Osteocyte (in vitro differentiated cells): ENCODE results near the gene DMD. TPM values are rescaled to one million over a fixed set of nuclear protein-coding genes. Genes with fewer than 3 reads are reported as not detected.

Experiments used
- DNase-seq: peaks from one replicate; pipeline ENCODE4 v3.0.0; 2021; ENCODE audit warnings: mixed read lengths; ENCODE audit not compliant: unreplicated experiment; ENCODE audit errors: extremely low spot score
- H3K27ac Mint-ChIP-seq: one replicate; pipeline ENCODE4 v1.8.0; 2021; ENCODE audit warnings: mild to moderate bottlenecking, mixed read lengths; ENCODE audit not compliant: unreplicated experiment
- H3K27me3 Mint-ChIP-seq: one replicate; pipeline ENCODE4 v1.8.0; 2021; ENCODE audit warnings: mixed read lengths; ENCODE audit not compliant: unreplicated experiment
- H3K36me3 Mint-ChIP-seq: one replicate; pipeline ENCODE4 v1.8.0; 2021; ENCODE audit warnings: mixed read lengths; ENCODE audit not compliant: unreplicated experiment
- H3K4me1 Mint-ChIP-seq: one replicate; pipeline ENCODE4 v1.8.0; 2021; ENCODE audit warnings: mixed read lengths; ENCODE audit not compliant: unreplicated experiment
- H3K4me3 Mint-ChIP-seq: one replicate; pipeline ENCODE4 v1.8.0; 2021; ENCODE audit warnings: mild to moderate bottlenecking, moderate library complexity, mixed read lengths; ENCODE audit not compliant: unreplicated experiment
- H3K9me3 Mint-ChIP-seq: one replicate; pipeline ENCODE4 v1.8.0; 2021; ENCODE audit warnings: mixed read lengths; ENCODE audit not compliant: unreplicated experiment
- total RNA-seq: library from RNA; stranded (reverse); gene quantifications from 2 replicates; pipeline ENCODE4 v1.2.1, GENCODE V29; 2021
- TF ChIP-seq, protein P1 (sequence below): fragments of 200-600 bp; sonication (generic); IDR thresholded peaks from 2 replicates; pipeline ENCODE4 v1.5.0; 2021; ENCODE audit warnings: antibody characterized with exemption, mild to moderate bottlenecking, moderate library complexity

The DMD gene
- total RNA-seq, 1 donor from 2014 or later: 317 TPM

DNA sequence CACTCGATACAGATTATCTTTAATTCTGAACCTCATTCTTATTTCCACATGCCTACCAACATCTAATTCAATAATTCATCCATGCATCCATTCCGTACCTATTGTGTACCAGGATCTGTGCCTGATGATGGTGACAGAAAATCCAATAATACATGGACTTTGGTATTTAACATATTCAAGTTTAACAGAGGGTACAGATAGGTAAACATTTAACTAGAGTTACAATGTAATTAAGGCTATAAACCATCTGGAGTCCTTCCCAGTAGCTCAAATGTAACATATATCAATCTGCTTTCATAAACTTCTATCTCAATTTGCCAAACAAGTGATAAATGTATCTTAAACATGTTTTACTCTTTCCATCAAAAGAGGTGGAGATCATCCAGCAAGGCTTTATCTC lies 1578.0 kb downstream of the DMD start:
- no peaks in the 10 kb centered on the region for H3K27me3 Mint-ChIP-seq
- H3K4me3 Mint-ChIP-seq: no peak overlapping the region
- H3K9me3 Mint-ChIP-seq: no peaks in the 10 kb centered on the region
- no peaks in the 10 kb centered on the region for H3K36me3 Mint-ChIP-seq
- TF ChIP-seq, protein P1, sequence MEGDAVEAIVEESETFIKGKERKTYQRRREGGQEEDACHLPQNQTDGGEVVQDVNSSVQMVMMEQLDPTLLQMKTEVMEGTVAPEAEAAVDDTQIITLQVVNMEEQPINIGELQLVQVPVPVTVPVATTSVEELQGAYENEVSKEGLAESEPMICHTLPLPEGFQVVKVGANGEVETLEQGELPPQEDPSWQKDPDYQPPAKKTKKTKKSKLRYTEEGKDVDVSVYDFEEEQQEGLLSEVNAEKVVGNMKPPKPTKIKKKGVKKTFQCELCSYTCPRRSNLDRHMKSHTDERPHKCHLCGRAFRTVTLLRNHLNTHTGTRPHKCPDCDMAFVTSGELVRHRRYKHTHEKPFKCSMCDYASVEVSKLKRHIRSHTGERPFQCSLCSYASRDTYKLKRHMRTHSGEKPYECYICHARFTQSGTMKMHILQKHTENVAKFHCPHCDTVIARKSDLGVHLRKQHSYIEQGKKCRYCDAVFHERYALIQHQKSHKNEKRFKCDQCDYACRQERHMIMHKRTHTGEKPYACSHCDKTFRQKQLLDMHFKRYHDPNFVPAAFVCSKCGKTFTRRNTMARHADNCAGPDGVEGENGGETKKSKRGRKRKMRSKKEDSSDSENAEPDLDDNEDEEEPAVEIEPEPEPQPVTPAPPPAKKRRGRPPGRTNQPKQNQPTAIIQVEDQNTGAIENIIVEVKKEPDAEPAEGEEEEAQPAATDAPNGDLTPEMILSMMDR: no peak
- H3K4me1 Mint-ChIP-seq: no peaks in the 10 kb centered on the region
- H3K27ac Mint-ChIP-seq: no peak overlapping the region
- DNase-seq: no peak

DNA sequence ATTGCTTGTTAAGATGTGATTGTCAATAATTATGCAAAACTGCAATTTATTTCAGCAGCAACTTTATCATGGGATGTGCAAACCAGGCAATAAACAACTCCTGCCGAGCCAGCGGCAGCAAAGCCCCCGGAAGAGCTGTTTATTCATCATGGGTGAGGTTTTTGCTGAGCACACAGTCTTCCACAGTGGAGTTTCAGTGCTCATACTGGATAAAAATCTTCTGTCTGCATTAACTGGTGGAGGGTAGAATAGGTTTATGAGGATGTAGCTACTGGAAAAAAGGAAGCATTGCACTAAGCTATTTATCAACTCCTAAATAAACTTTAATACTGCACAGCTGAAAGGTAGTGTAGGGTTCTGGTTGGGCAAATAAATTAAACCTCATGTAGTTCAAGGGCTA lies 1582.2 kb downstream of the DMD start:
- no peak for DNase-seq
- TF ChIP-seq, protein P1: no peak
- Mint-ChIP-seq H3K36me3 (no peaks in the 10 kb centered on the region), H3K4me1 (peaks cover 6% of the 10 kb centered on the region), H3K27ac (no peak overlapping the region), H3K27me3 (no peaks in the 10 kb centered on the region), H3K9me3 (no peaks in the 10 kb centered on the region), H3K4me3 (no peak overlapping the region)

DNA sequence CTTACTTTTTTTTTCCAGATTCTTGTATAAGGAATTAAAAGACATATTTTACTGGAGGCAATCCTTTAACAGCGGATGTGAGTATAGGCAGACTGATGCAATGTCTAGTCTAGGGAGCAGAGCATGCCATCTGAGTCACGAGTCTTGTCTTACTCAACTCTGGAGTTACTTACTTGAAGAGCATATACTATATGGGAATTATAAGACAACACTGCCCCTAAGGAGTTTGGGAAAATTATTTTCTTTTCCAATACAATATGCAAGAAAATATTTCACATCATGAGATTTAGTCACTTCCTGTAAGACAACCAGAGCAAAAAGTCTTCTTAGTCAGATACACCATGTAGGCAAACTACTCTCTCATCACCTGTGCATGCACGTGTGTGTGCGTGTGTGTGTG lies 1602.2 kb downstream of the DMD start:
- peaks cover 38% of the 10 kb centered on the region for H3K4me1 Mint-ChIP-seq
- TF ChIP-seq, protein P1: peak; percentile 36
- no peak for DNase-seq
- H3K9me3 Mint-ChIP-seq: peaks cover 9% of the 10 kb centered on the region
- no peak overlapping the region for H3K4me3 Mint-ChIP-seq
- H3K36me3 Mint-ChIP-seq: no peaks in the 10 kb centered on the region
- H3K27ac Mint-ChIP-seq: peak overlapping the region; percentile 84
- H3K27me3 Mint-ChIP-seq: no peaks in the 10 kb centered on the region

DNA sequence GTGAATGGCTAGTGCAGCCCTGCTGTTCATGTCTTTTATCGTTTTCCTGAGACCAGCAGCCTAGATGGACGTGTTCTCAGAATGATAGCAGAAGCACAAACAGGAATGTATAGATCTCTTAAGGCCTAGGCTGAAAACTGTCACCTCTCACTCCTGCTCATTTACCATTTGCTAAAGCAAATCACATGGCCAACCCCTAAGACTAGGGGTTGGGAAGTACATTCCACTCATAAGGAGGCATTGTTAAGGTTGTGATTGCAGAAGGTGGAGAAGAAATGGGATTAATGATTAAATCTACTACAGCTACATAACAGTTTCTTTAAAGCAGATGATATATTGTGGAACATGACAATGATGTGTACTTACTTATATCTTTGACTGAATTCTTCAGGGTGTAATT lies 1602.7 kb downstream of the DMD start:
- Mint-ChIP-seq H3K9me3 (peaks cover 9% of the 10 kb centered on the region), H3K27ac (peak overlapping the region; percentile 84), H3K36me3 (no peaks in the 10 kb centered on the region), H3K4me3 (no peak overlapping the region), H3K27me3 (no peaks in the 10 kb centered on the region), H3K4me1 (peaks cover 43% of the 10 kb centered on the region)
- DNase-seq: no peak
- TF ChIP-seq, protein P1: no peak

DNA sequence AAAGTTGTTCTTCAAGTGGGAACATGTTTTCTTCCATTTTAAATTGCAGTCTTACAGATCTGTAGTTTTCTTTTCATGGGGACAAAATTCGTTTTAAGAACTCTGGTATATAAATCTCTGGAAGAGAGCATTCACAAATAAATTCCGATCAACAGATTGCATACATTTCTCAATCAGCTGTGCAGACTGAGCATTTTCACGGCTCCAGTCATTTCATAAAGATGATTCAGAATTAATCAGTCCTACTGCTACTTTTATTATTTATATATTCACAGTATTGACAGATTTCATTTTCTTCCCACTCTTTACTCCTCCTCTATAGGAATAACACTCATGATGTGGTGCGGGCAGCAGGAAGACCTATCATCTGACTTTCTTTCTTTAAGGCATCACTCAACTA lies 1604.6 kb downstream of the DMD start:
- H3K36me3 Mint-ChIP-seq: no peaks in the 10 kb centered on the region

More for the DNA sequence above, 1604.6 kb downstream of the DMD start:
- TF ChIP-seq, protein P1: no peak
- Mint-ChIP-seq H3K9me3 (peaks cover 4% of the 10 kb centered on the region), H3K4me3 (no peak overlapping the region), H3K27me3 (no peaks in the 10 kb centered on the region), H3K4me1 (peaks cover 46% of the 10 kb centered on the region), H3K27ac (no peak overlapping the region)
- DNase-seq: no peak
